MM.1S (cell line): ENCODE measurements around the gene A1BG.

ENCODE experiments used
- DNase-seq: peaks from one replicate; pipeline ENCODE4 v3.0.0-alpha.2; 2015
- H2AFZ ChIP-seq: fragments of 300-600 bp; sonication (generic); 2 replicates; pipeline ENCODE4 v1.6.0; 2016; ENCODE audit warnings: antibody characterized with exemption, low read length
- H3F3A ChIP-seq: fragments of 300-600 bp; sonication (generic); 2 replicates; pipeline ENCODE4 v1.6.1; 2016; ENCODE audit warnings: mild to moderate bottlenecking, antibody characterized with exemption, low read length, moderate library complexity, mixed read lengths; ENCODE audit not compliant: insufficient read depth
- H3K27ac ChIP-seq: fragments of 300-600 bp; sonication (generic); 2 replicates; pipeline ENCODE4 v1.5.1; 2016; ENCODE audit warnings: mild to moderate bottlenecking, low read length
- H3K27me3 ChIP-seq: fragments of 300-600 bp; sonication (generic); replicated peaks from 2 replicates; pipeline ENCODE4 v1.6.0; 2016; ENCODE audit warnings: low read length; ENCODE audit not compliant: insufficient read depth
- H3K36me3 ChIP-seq: fragments of 300-600 bp; sonication (generic); replicated peaks from 2 replicates; pipeline ENCODE4 v1.6.1; 2016; ENCODE audit warnings: mild to moderate bottlenecking, low read length, mixed read lengths; ENCODE audit not compliant: insufficient read depth
- H3K4me1 ChIP-seq: fragments of 300-600 bp; sonication (generic); 2 replicates; pipeline ENCODE4 v1.6.1; 2016; ENCODE audit warnings: low read length, mixed read lengths
- H3K4me2 ChIP-seq: fragments of 300-600 bp; sonication (generic); 2 replicates; pipeline ENCODE4 v1.6.0; 2016; ENCODE audit warnings: low read depth, low read length
- H3K4me3 ChIP-seq: fragments of 300-600 bp; sonication (generic); 2 replicates; pipeline ENCODE4 v1.5.1; 2016; ENCODE audit warnings: low read length, mixed read lengths
- H3K79me2 ChIP-seq: fragments of 300-600 bp; sonication (generic); 2 replicates; pipeline ENCODE4 v1.6.1; 2016; ENCODE audit warnings: mixed run types, low read length, mixed read lengths
- H3K9ac ChIP-seq: fragments of 300-600 bp; sonication (generic); 2 replicates; pipeline ENCODE4 v1.6.1; 2016; ENCODE audit warnings: low read length, mixed read lengths
- H3K9me2 ChIP-seq: fragments of 300-600 bp; sonication (generic); replicated peaks from 2 replicates; pipeline ENCODE4 v1.6.1; 2016; ENCODE audit warnings: mild to moderate bottlenecking, low read length, mixed read lengths; ENCODE audit not compliant: insufficient read depth
- H3K9me3 ChIP-seq: fragments of 300-600 bp; sonication (generic); replicated peaks from 2 replicates; pipeline ENCODE4 v1.6.1; 2016; ENCODE audit warnings: mild to moderate bottlenecking, low read length, mixed read lengths; ENCODE audit not compliant: insufficient read depth
- H4K20me1 ChIP-seq: fragments of 300-600 bp; sonication (generic); 2 replicates; pipeline ENCODE4 v1.6.1; 2016; ENCODE audit warnings: mild to moderate bottlenecking, low read length, moderate library complexity, mixed read lengths; ENCODE audit not compliant: insufficient read depth
- CTCF ChIP-seq: fragments of 300-600 bp; sonication (generic); IDR thresholded peaks from 2 replicates; pipeline ENCODE4 v1.5.1; 2016; ENCODE audit warnings: antibody characterized with exemption, low read length, mixed read lengths
- EZH2 ChIP-seq: fragments of 300-600 bp; sonication (generic); optimal IDR thresholded peaks from 2 replicates; pipeline ENCODE3; 2017; ENCODE audit warnings: low read depth, mild to moderate bottlenecking, antibody characterized with exemption, low read length, mixed read lengths
- EZH2phosphoT487 ChIP-seq: fragments of 300-600 bp; sonication (generic); IDR thresholded peaks from 2 replicates; pipeline ENCODE4 v1.6.1; 2018; ENCODE audit warnings: antibody characterized with exemption, low read length

A1BG gene

GRCh38 chr19:58336216-58336615, 17.1 kb downstream of the A1BG start:
- Histone ChIP-seq H3K79me2 (no peaks in the 10 kb centered on the region), H3K9me3 (no peaks in the 10 kb centered on the region), H3F3A (no peaks in the 10 kb centered on the region), H3K9me2 (no peaks in the 10 kb centered on the region), H3K27me3 (no peaks in the 10 kb centered on the region), H3K36me3 (0 out of 2 replicates have a peak, but pooled peaks cover 5% of the 10 kb centered on the region), H3K4me3 (no peak overlapping the region), H2AFZ (no peak overlapping the region), H3K4me1 (no peaks in the 10 kb centered on the region), H3K4me2 (no peak overlapping the region), H4K20me1 (no peaks in the 10 kb centered on the region), H3K9ac (no peak overlapping the region), H3K27ac (no peak overlapping the region)
- no peak for DNase-seq
- TF ChIP-seq CTCF = no peak
- TF ChIP-seq EZH2phosphoT487 = no peak

- H4K20me1 ChIP-seq = no peaks in the 10 kb centered on the region
- no peak overlapping the region for H2AFZ ChIP-seq
- TF ChIP-seq CTCF (no peak), EZH2phosphoT487 (no peak), EZH2 (no peak)
- H3K9me2 ChIP-seq = no peaks in the 10 kb centered on the region
- H3K27me3 ChIP-seq = no peaks in the 10 kb centered on the region
- no peaks in the 10 kb centered on the region for H3K4me1 ChIP-seq
- H3K9me3 ChIP-seq = no peaks in the 10 kb centered on the region
- no peak for DNase-seq
- no peak overlapping the region for H3K4me3 ChIP-seq
- H3K27ac ChIP-seq = no peak overlapping the region
- H3F3A ChIP-seq = no peaks in the 10 kb centered on the region
- H3K79me2 ChIP-seq = no peaks in the 10 kb centered on the region
- H3K9ac ChIP-seq = no peak overlapping the region
- 0 out of 2 replicates have a peak, but pooled peaks cover 5% of the 10 kb centered on the region for H3K36me3 ChIP-seq
- H3K4me2 ChIP-seq = no peak overlapping the region
These were observed 17.7 kb downstream of the A1BG start for GRCh38 chr19:58335630-58336029.

GRCh38 chr19:58334691-58335249, 18.5 kb downstream of the A1BG start:
- H3K79me2 ChIP-seq = no peaks in the 10 kb centered on the region
- no peak overlapping the region for H3K9ac ChIP-seq
- H3F3A ChIP-seq = no peaks in the 10 kb centered on the region
- no peak for DNase-seq
- no peaks in the 10 kb centered on the region for H4K20me1 ChIP-seq
- no peaks in the 10 kb centered on the region for H3K9me3 ChIP-seq
- TF ChIP-seq CTCF (no peak), EZH2 (no peak), EZH2phosphoT487 (no peak)
- H3K27ac ChIP-seq = no peak overlapping the region
- no peaks in the 10 kb centered on the region for H3K27me3 ChIP-seq
- H2AFZ ChIP-seq = no peak overlapping the region
- 0 out of 2 replicates have a peak, but pooled peaks cover 5% of the 10 kb centered on the region for H3K36me3 ChIP-seq
- H3K4me2 ChIP-seq = no peak overlapping the region
- H3K4me1 ChIP-seq = no peaks in the 10 kb centered on the region
- H3K4me3 ChIP-seq = no peak overlapping the region
- no peaks in the 10 kb centered on the region for H3K9me2 ChIP-seq
